HG02981 (cell line): Measurements from ENCODE around the gene DOCK8.
"Not testable (repeated sequence)": the region's sequence is repeated elsewhere in the genome, so short reads cannot be mapped to it uniquely, and the experiment has no call there.

Source experiments
- ATAC-seq: cut with Tn5 transposase; IDR thresholded peaks from one replicate; pipeline ENCODE4 v1.9.1; 2021; ENCODE audit warnings: mild to moderate bottlenecking, moderate library complexity; ENCODE audit not compliant: unreplicated experiment

The DOCK8 gene

GRCh38 chr9:214648-215493 lies at the start of gene DOCK8:
Gene DOCK8, plus strand, starts transcription at chr9:214865. Its CDS starts 112 bp downstream, at chr9:214977.
- peak; percentile 82 for ATAC-seq

GRCh38 chr9:169757-170156 lies 44.9 kb upstream of the DOCK8 start:
- not testable (repeated sequence) for ATAC-seq

- not testable (repeated sequence) for ATAC-seq
Measured at GRCh38 chr9:178140-178825, 36.4 kb upstream of the DOCK8 start.

- not testable (repeated sequence) for ATAC-seq
Measured at GRCh38 chr9:178970-179383, 35.7 kb upstream of the DOCK8 start, which contains the start of gene ZNG1A. Gene ZNG1A, minus strand, starts transcription at chr9:179056. Its CDS starts 87 bp downstream, at chr9:178969.

- ATAC-seq, result not testable (repeated sequence)
Measured at GRCh38 chr9:199601-200000, 15.1 kb upstream of the DOCK8 start.

GRCh38 chr9:206481-206880 lies 8.2 kb upstream of the DOCK8 start:
- ATAC-seq, result no peak

GRCh38 chr9:209143-209758 lies 5.4 kb upstream of the DOCK8 start:
- ATAC-seq, result no peak

GRCh38 chr9:211036-211435 lies 3.6 kb upstream of the DOCK8 start:
- ATAC-seq, result no peak

GRCh38 chr9:211557-211956 lies 3.1 kb upstream of the DOCK8 start:
- no peak for ATAC-seq

GRCh38 chr9:212297-212696 lies 2.4 kb upstream of the DOCK8 start:
- no peak for ATAC-seq

GRCh38 chr9:213901-214300 lies 764 bp upstream of the DOCK8 start:
- not testable (repeated sequence) for ATAC-seq

GRCh38 chr9:214351-214647 lies 366 bp upstream of the DOCK8 start:
- no peak for ATAC-seq

- no peak for ATAC-seq
Measured at GRCh38 chr9:215631-216155, 1.0 kb downstream of the DOCK8 start.

- no peak for ATAC-seq
Measured at GRCh38 chr9:216866-217265, 2.2 kb downstream of the DOCK8 start.

- no peak for ATAC-seq
Measured at GRCh38 chr9:217950-218349, 3.3 kb downstream of the DOCK8 start.

GRCh38 chr9:219036-219435 lies 4.4 kb downstream of the DOCK8 start:
- not testable (repeated sequence) for ATAC-seq

- ATAC-seq, result no peak
Measured at GRCh38 chr9:219670-220365, 5.2 kb downstream of the DOCK8 start.

- no peak for ATAC-seq
Measured at GRCh38 chr9:221989-222776, 7.5 kb downstream of the DOCK8 start.

- no peak for ATAC-seq
Measured at GRCh38 chr9:223152-223551, 8.5 kb downstream of the DOCK8 start.

- no peak for ATAC-seq
Measured at GRCh38 chr9:224026-224425, 9.4 kb downstream of the DOCK8 start.
